ENCODE results near the gene HOXA11. TPM values are rescaled to one million over a fixed set of nuclear protein-coding genes. Genes with fewer than 3 reads are reported as not detected.

Gene HOXA11
- total and polyA plus RNA-seq, 10 of the 15 experiments (the other 5 are each of a cell fraction or from before 2014, with no cell fraction given): not detected

GRCh38 chr7:27229448-27229847 is 44.4 kb upstream of the HOXA11 start:
- TF ChIP-seq PRDM15 (CRISPR knock-in tag; IDR thresholded peaks at IDR 0.05) (no peak), BCLAF1 (IDR thresholded peaks at IDR 0.05) (no peak), ZNF384 (IDR thresholded peaks at IDR 0.05; ENCODE audit: borderline replicate concordance, low read depth, low read length) (no peak)
- Histone ChIP-seq H3K36me3 (ENCODE audit: control insufficient read depth in 2 of 2, insufficient read depth in 2 of 2, low read length in 1 of 2) (no peaks in the 10 kb centered on the region), H3K4me1 (ENCODE audit: control insufficient read depth, insufficient read depth, low read length) (no peaks in the 10 kb centered on the region), H3K9ac (ENCODE audit: control insufficient read depth, insufficient read depth, low read length) (no peak overlapping the region), H3K79me2 (ENCODE audit: control insufficient read depth, insufficient read depth, low read length) (no peaks in the 10 kb centered on the region), H3K27ac (ENCODE audit: control insufficient read depth, insufficient read depth) (no peak overlapping the region), H3K27me3 (replicated peaks in 1 of 2; ENCODE audit: control insufficient read depth in 2 of 2, insufficient read depth in 2 of 2, low read length in 1 of 2) (peaks cover 0 to 3% of the 10 kb centered on the region in 2 experiments; a peak in 1 of 4 replicates), H3K9me3 (replicated peaks; ENCODE audit: control insufficient read depth, insufficient read depth, low read length) (no peaks in the 10 kb centered on the region), H3K4me2 (ENCODE audit: control insufficient read depth, insufficient read depth) (no peak overlapping the region), H3K4me3 (no peak overlapping the region), H2AFZ (ENCODE audit: control insufficient read depth, low read depth, low read length) (no peak overlapping the region), H4K20me1 (ENCODE audit: control insufficient read depth, insufficient read depth) (no peaks in the 10 kb centered on the region)
- 38% methylated on average over 4 of the region's 4 CpGs for WGBS (ENCODE audit: insufficient coverage, insufficient replicate concordance, low lambda C conversion rate, missing lambda C conversion rate)
- in situ Hi-C loops (cut with MboI) (no loop called here), intact Hi-C loops (cut with micrococcal nuclease; ENCODE audit: unreplicated experiment) (no loop called here)
- ChIA-PET SMC1A (ENCODE audit: uncharacterized antibody, unreplicated experiment) (interaction anchor here (0.5 to 0.7 kb wide), 2 partner anchors 88 to 1974 kb away, joined by 3 read pairs; no protein-coding TSS in a partner anchor), RAD21 (ENCODE audit: unreplicated experiment) (no interaction called here), CTCF (no interaction called here), POLR2A (no interaction called here)
- DNase-seq (ENCODE audit: low read depth, low spot score) (no peak), ATAC-seq (no peak), FAIRE-seq (no peak)
- no TSS peak for BruUV-seq (replicated peaks)
